ENCODE measurements around the gene TBRG1. TPM values are rescaled to one million over a fixed set of nuclear protein-coding genes. Genes with fewer than 3 reads are reported as not detected.

The TBRG1 gene
- total and polyA plus RNA-seq, 2 of the 8 experiments (the other 6 are each of a cell fraction or from before 2014, with no cell fraction given): 16.3 to 26.7 TPM

GRCh38 chr11:124627546-124627945 is 4.9 kb downstream of the TBRG1 start:
- Histone ChIP-seq H2AFZ (ENCODE audit: low read length) (no peak overlapping the region), H3K56ac (replicated peaks; ENCODE audit: insufficient read length, low read depth, low read length) (no peak overlapping the region), H2BK15ac (ENCODE audit: low read length) (no peak overlapping the region), H3K79me2 (ENCODE audit: control insufficient read depth in 1 of 2, insufficient read depth in 2 of 2, low read length in 2 of 2) (peaks cover 0 to 17% of the 10 kb centered on the region in 2 experiments), H3K27ac (ENCODE audit: low read depth, low read length) (no peak overlapping the region), H4K91ac (replicated peaks; ENCODE audit: insufficient read length, low read length) (no peak overlapping the region), H2AK5ac (ENCODE audit: low read depth, low read length) (no peak overlapping the region), H3K18ac (ENCODE audit: extremely low read depth, low read length) (no peak overlapping the region), H4K20me1 (replicated peaks in 1 of 2; ENCODE audit: control insufficient read depth in 1 of 2, insufficient read depth in 2 of 2, low read length in 2 of 2) (peaks cover 0 to 5% of the 10 kb centered on the region in 2 experiments), H3K4ac (replicated peaks; ENCODE audit: insufficient read length, low read depth, low read length) (no peak overlapping the region), H3K23ac (ENCODE audit: insufficient read length) (no peak overlapping the region), H4K5ac (ENCODE audit: insufficient read length, low read depth, low read length) (no peak overlapping the region), H2BK20ac (ENCODE audit: low read length) (no peak overlapping the region), H3K4me2 (ENCODE audit: insufficient read depth in 1 of 2, low read depth in 2 of 2, low read length in 2 of 2) (no peak overlapping the region), H2BK120ac (replicated peaks; ENCODE audit: low read depth, low read length) (no peak overlapping the region), H2BK5ac (ENCODE audit: low read depth, low read length) (no peak overlapping the region), H3K36me3 (ENCODE audit: control insufficient read depth in 2 of 4, insufficient read depth in 4 of 4, low read length in 3 of 4) (peaks cover 13 to 69% (median 46%) of the 10 kb centered on the region in 4 experiments), H3K23me2 (ENCODE audit: low read depth, low read length) (peaks cover under 1% of the 10 kb centered on the region), H3K9ac (replicated peaks in 1 of 4; ENCODE audit: extremely low read depth in 1 of 4, low read depth in 3 of 4, low read length in 3 of 4) (no peak overlapping the region), H3K79me1 (ENCODE audit: low read depth, low read length) (no peaks in the 10 kb centered on the region), H4K8ac (ENCODE audit: extremely low read depth, insufficient read depth, low read length) (no peak overlapping the region), H3K9me3 (ENCODE audit: insufficient read depth in 2 of 2, low read depth in 1 of 2, low read length in 1 of 2) (no peaks in the 10 kb centered on the region), H3K4me3 (ENCODE audit: extremely low read depth in 1 of 4, insufficient read depth in 2 of 4, low read depth in 3 of 4, low read length in 4 of 4) (no peak overlapping the region), H3K4me1 (replicated peaks in 1 of 4; ENCODE audit: control insufficient read depth in 3 of 4, insufficient read depth in 4 of 4, low read length in 3 of 4) (peaks cover 0 to 2% (median under 1%) of the 10 kb centered on the region in 4 experiments; a peak in 2 of 7 replicates), H3K14ac (ENCODE audit: insufficient read length) (no peak overlapping the region), H3K27me3 (replicated peaks in 1 of 4; ENCODE audit: control insufficient read depth in 3 of 4, extremely low read depth in 1 of 4, insufficient read depth in 3 of 4, low read length in 3 of 4) (no peaks in the 10 kb centered on the region), H2BK12ac (ENCODE audit: low read depth, low read length) (no peak overlapping the region)
- WGBS, 2 experiments (ENCODE audit: extremely low coverage in 1 of 2, insufficient coverage in 1 of 2, insufficient read length in 1 of 2, insufficient replicate concordance in 2 of 2, low coverage in 1 of 2, low lambda C conversion rate in 2 of 2, missing lambda C conversion rate in 1 of 2): 93% methylated on average over 5 of the region's 5 CpGs; no CpG with 5 or more reads in 1 of the 2 experiments
- CTCF ChIA-PET (ENCODE audit: partially characterized antibody): interaction anchor here (0.6 to 1.3 kb wide), 4 partner anchors 10 to 135 kb away, joined by 3 to 5 read pairs (median 4); no protein-coding TSS in a partner anchor
- DNase-seq (ENCODE audit: low read depth in 1 of 2, low spot score in 2 of 2): no peak
- POLR2A ChIA-PET (ENCODE audit: partially characterized antibody): no interaction called here
- no peak for FAIRE-seq
- no peak for TF ChIP-seq RAD21 (IDR thresholded peaks at IDR 0.05 in 1 of 2, conservative IDR thresholded peaks at IDR 0.05 in 1 of 2; ENCODE audit: low read depth in 2 of 2, low read length in 2 of 2)
- TF ChIP-seq SP1 (IDR thresholded peaks at IDR 0.05; ENCODE audit: low read depth, low read length): no peak
- no peak for TF ChIP-seq HDAC6 (IDR thresholded peaks at IDR 0.05; ENCODE audit: low read depth, low read length)

Measured in H1 (cell line).